KMS-11 (cell line): Measurements from ENCODE around the gene INHBC.
"Not testable (repeated sequence)": the region's sequence is repeated elsewhere in the genome, so short reads cannot be mapped to it uniquely, and the experiment has no call there.

Experiments
- H2AFZ ChIP-seq: fragments of 200-600 bp; sonication (generic); 2 replicates; pipeline ENCODE4 v1.6.1; 2016; ENCODE audit warnings: antibody characterized with exemption, mixed run types, low read depth
- H3K27ac ChIP-seq: fragments of 200-600 bp; sonication (generic); 2 replicates; pipeline ENCODE4 v1.6.1; 2016; ENCODE audit warnings: mild to moderate bottlenecking, mixed run types
- H3K27me3 ChIP-seq: fragments of 200-600 bp; sonication (generic); 2 replicates; pipeline ENCODE4 v1.6.1; 2017; ENCODE audit warnings: mild to moderate bottlenecking, low read depth, mixed run types, moderate library complexity; ENCODE audit not compliant: insufficient read depth
- H3K36me3 ChIP-seq: fragments of 200-600 bp; sonication (generic); 2 replicates; pipeline ENCODE4 v1.6.1; 2017; ENCODE audit warnings: mild to moderate bottlenecking, mixed run types; ENCODE audit not compliant: insufficient read depth
- H3K4me1 ChIP-seq: fragments of 200-600 bp; sonication (generic); 2 replicates; pipeline ENCODE4 v1.6.1; 2016; ENCODE audit warnings: mild to moderate bottlenecking, low read depth, mixed run types; ENCODE audit not compliant: poor library complexity, severe bottlenecking
- H3K4me2 ChIP-seq: fragments of 200-600 bp; sonication (generic); 2 replicates; pipeline ENCODE4 v1.7.0; 2016; ENCODE audit warnings: mild to moderate bottlenecking, mixed run types
- H3K4me3 ChIP-seq: fragments of 200-600 bp; sonication (generic); IDR thresholded peaks from 2 replicates; pipeline ENCODE4 v1.6.1; 2017; ENCODE audit warnings: low read depth, low read length, mixed read lengths; ENCODE audit not compliant: insufficient read depth
- H3K79me2 ChIP-seq: fragments of 200-600 bp; sonication (generic); 2 replicates; pipeline ENCODE4 v1.6.1; 2016; ENCODE audit warnings: low read depth, mixed run types; ENCODE audit not compliant: insufficient read depth
- H3K9ac ChIP-seq: fragments of 200-600 bp; sonication (generic); 2 replicates; pipeline ENCODE4 v1.6.1; 2016; ENCODE audit warnings: mild to moderate bottlenecking, mixed run types
- H4K20me1 ChIP-seq: fragments of 200-600 bp; sonication (generic); 2 replicates; pipeline ENCODE4 v1.6.1; 2016; ENCODE audit warnings: mild to moderate bottlenecking, mixed run types; ENCODE audit not compliant: insufficient read depth
- TF ChIP-seq, protein P1 (sequence below): fragments of 200-600 bp; sonication (generic); conservative IDR thresholded peaks from 2 replicates; pipeline ENCODE4 v1.6.1; 2017; ENCODE audit warnings: low read depth, mild to moderate bottlenecking, antibody characterized with exemption, low read length, moderate library complexity, mixed read lengths

Gene INHBC

DNA sequence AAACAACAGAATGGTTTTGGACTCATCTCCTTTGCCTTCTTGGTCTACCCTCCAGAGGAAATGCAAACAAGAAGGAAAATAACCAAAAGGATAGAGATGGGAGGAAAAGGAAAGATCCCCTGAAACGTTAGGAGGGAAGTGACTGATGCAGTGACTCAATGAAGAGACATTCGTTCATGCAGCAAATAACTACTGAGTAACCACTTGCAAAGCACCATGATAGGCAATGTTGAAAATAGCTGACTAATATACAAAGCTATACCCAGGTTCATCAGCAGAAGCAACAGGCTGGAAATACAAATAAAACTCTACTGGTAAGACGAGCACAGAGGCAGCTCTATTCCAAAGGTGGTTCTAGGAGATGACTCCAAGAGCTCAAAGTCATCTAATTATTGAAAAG is 45.6 kb upstream of the INHBC start:
- TF ChIP-seq, protein P1, sequence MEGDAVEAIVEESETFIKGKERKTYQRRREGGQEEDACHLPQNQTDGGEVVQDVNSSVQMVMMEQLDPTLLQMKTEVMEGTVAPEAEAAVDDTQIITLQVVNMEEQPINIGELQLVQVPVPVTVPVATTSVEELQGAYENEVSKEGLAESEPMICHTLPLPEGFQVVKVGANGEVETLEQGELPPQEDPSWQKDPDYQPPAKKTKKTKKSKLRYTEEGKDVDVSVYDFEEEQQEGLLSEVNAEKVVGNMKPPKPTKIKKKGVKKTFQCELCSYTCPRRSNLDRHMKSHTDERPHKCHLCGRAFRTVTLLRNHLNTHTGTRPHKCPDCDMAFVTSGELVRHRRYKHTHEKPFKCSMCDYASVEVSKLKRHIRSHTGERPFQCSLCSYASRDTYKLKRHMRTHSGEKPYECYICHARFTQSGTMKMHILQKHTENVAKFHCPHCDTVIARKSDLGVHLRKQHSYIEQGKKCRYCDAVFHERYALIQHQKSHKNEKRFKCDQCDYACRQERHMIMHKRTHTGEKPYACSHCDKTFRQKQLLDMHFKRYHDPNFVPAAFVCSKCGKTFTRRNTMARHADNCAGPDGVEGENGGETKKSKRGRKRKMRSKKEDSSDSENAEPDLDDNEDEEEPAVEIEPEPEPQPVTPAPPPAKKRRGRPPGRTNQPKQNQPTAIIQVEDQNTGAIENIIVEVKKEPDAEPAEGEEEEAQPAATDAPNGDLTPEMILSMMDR, result no peak
- Histone ChIP-seq H3K36me3 (no peaks in the 10 kb centered on the region), H3K9ac (no peak overlapping the region), H3K27ac (no peak overlapping the region), H2AFZ (no peak overlapping the region), H3K4me3 (no peak overlapping the region), H3K4me1 (peaks cover 20% of the 10 kb centered on the region), H3K79me2 (no peaks in the 10 kb centered on the region), H3K27me3 (no peaks in the 10 kb centered on the region), H3K4me2 (no peak overlapping the region), H4K20me1 (no peaks in the 10 kb centered on the region)

DNA sequence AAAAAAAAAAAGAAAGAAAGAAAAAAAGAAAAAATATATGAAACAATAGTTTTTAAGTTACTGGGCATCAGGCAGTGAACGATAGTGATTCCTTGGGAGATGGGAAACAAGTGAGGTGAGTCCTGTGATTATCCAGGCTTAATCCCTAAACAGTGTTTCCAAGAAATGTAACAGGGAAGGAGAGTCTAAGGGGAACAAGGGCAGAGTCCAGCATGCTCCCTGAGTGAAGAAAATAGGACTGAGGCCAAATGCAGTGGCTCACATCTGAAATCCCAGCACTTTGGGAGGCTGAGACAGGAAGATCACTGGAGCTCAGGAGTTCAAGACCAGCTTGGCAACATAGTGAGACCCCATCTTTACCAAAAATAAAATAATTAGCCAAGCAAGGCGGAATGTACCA is 44.4 kb upstream of the INHBC start:
- H2AFZ ChIP-seq, result no peak overlapping the region
- H3K4me1 ChIP-seq, result peaks cover 10% of the 10 kb centered on the region
- H3K27ac ChIP-seq, result no peak overlapping the region
- H3K4me3 ChIP-seq, result no peak overlapping the region
- no peaks in the 10 kb centered on the region for H3K36me3 ChIP-seq
- TF ChIP-seq, protein P1, result no peak
- H3K27me3 ChIP-seq, result no peaks in the 10 kb centered on the region
- H3K9ac ChIP-seq, result no peak overlapping the region
- no peak overlapping the region for H3K4me2 ChIP-seq
- no peaks in the 10 kb centered on the region for H4K20me1 ChIP-seq
- H3K79me2 ChIP-seq, result no peaks in the 10 kb centered on the region

DNA sequence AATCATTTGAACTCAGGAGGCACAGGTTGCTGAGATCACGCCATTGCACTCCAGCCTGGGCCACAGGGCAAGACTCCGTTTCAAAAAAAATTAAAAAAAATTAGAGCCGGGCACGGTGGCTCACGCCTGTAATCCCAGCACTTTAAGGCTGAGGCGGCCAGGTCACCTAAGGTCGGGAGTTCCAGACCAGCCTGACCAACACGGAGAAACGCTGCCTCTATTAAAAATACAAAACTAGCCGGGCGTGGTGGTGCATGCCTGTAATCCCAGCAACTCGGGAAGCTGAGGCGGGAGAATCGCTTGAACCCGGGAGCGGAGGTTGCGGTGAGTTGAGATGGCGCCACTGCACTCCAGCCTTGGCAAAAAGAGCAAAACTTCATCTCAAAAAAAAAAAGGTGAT is 39.5 kb upstream of the INHBC start:
- Histone ChIP-seq H3K36me3 (no peaks in the 10 kb centered on the region), H3K79me2 (no peaks in the 10 kb centered on the region)

GRCh38 chr12:57397441-57397840 is 37.1 kb upstream of the INHBC start:
- Histone ChIP-seq H4K20me1 (no peaks in the 10 kb centered on the region), H3K79me2 (no peaks in the 10 kb centered on the region), H3K4me1 (no peaks in the 10 kb centered on the region), H3K27ac (no peak overlapping the region), H3K4me3 (no peak overlapping the region), H3K27me3 (no peaks in the 10 kb centered on the region), H3K36me3 (no peaks in the 10 kb centered on the region), H3K4me2 (no peak overlapping the region), H2AFZ (no peak overlapping the region), H3K9ac (no peak overlapping the region)
- TF ChIP-seq, protein P1, result no peak

More for the DNA sequence above, 39.5 kb upstream of the INHBC start:
- H3K4me3 ChIP-seq, result no peak overlapping the region
- no peak overlapping the region for H3K27ac ChIP-seq
- no peak overlapping the region for H2AFZ ChIP-seq
- H4K20me1 ChIP-seq, result no peaks in the 10 kb centered on the region
- H3K4me2 ChIP-seq, result no peak overlapping the region
- no peak overlapping the region for H3K9ac ChIP-seq
- TF ChIP-seq, protein P1, result no peak
- no peaks in the 10 kb centered on the region for H3K4me1 ChIP-seq
- no peaks in the 10 kb centered on the region for H3K27me3 ChIP-seq

- H3K4me1 ChIP-seq, H3K27ac ChIP-seq, H3K79me2 ChIP-seq, H2AFZ ChIP-seq, H3K9ac ChIP-seq, H4K20me1 ChIP-seq, H3K4me2 ChIP-seq, H3K4me3 ChIP-seq, H3K36me3 ChIP-seq, H3K27me3 ChIP-seq: not testable (repeated sequence)
These were observed 34.7 kb upstream of the INHBC start for GRCh38 chr12:57399718-57400463.
